GM18508 (cell line): Measurements from ENCODE around the gene PSG7.
"Not testable (repeated sequence)": the region's sequence is repeated elsewhere in the genome, so short reads cannot be mapped to it uniquely, and the experiment has no call there.

Source experiments
- ATAC-seq: cut with Tn5 transposase; IDR thresholded peaks from one replicate; pipeline ENCODE4 v1.9.1; 2021; ENCODE audit warnings: moderate number of reproducible peaks; ENCODE audit not compliant: insufficient read depth, unreplicated experiment

PSG7 gene

DNA sequence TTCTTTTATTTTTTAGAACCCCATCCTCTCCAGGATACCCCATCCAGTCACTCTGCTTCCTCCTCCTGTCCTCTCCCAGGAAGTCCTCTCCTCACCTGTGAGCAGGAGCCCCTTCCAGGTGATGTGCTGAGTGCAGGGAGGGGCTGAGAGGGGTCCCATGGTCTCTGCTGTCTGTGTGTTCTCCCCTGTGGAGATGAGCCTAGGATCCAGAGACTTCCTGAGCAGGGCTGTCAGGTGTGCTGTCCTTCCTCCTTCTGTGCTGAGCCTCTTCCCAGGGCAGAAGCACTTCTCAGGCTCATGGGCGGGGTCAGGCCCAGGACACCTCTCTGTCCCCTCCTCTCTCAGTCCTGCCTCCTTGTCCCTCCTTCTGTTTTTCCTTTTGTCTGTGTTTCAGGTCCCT lies 19.4 kb downstream of the PSG7 start, which contains the start of gene PSG6:
PSG6 (minus strand) TSS at position 261 of the 400 bp plus-strand sequence; CDS start at position 159, 102 bp downstream.
- not testable (repeated sequence) for ATAC-seq

DNA sequence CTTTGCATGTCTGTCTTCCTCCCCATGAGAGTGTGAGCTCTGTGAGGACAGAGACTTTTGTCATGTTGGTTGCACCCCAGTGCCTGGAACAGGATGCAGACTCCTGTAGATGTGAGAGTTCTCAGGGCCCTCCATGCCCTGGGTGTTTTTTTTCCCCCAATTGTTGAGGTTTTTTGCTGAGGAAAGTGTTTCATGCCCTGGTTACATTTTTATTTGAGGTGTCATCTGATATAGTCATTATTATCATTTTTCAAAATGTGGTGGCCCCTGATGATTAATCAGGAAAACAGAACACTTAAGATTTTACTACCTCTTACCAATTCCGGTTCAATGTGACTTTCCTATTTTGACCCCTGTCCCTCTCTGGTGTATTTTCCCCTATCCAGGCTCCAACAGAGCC lies 20.1 kb downstream of the PSG7 start:
- not testable (repeated sequence) for ATAC-seq

DNA sequence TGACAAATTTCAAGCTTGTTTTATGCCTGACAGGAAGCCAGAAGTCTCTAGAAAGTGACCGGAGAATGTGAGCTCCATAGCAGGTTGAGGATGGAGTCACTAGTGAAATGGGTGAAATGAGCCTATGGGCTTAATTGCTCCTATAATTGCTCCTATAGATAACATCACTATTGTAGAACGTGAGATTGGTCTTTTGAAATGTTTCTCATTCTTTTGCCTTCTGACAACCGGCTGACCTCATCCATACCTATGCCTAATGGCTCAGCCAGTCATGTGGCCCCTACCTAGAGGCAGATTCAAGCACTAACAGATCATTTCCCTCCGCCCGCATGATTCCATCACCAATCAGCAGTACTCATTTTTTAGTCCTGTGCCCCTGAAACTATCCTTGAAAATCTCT lies 23.5 kb downstream of the PSG7 start:
- ATAC-seq: not testable (repeated sequence)

DNA sequence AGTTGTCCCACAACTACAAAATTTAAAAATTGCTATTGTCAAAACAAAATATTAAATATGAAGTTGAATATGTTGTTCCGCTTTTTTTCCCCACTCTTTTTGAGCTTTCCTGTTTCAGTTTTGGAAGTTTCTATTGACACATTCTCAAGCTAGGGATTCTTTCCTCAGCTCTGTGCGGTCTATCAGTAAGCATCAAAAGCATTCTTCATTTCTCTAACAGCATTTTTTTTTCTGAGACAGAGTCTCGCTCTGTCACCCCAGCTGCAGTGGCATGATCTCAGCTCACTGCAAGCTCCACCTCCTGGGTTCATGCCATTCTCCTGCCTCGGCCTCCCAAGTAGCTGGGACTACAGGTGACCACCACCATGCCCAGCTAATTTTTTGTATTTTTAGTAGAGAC lies 24.1 kb downstream of the PSG7 start:
- not testable (repeated sequence) for ATAC-seq

DNA sequence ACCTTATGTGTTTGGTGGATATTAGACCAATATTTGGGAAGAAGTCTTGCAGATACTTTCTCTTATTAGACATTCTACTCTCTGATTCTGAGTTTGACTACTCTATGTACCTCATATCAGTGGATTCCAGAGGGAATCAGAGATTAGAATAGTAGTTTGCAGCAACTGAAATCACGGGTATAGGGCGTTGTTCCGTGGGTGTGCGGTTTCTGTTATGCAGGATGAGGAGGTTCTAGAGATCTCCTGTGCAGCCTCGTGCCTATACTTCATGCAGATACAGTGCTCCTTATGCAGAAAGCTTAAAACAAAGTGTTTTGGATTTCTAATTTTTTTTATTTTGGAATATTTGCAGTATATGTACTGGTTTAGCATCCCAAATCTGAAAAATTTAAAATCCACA lies 25.3 kb downstream of the PSG7 start:
- ATAC-seq: not testable (repeated sequence)

DNA sequence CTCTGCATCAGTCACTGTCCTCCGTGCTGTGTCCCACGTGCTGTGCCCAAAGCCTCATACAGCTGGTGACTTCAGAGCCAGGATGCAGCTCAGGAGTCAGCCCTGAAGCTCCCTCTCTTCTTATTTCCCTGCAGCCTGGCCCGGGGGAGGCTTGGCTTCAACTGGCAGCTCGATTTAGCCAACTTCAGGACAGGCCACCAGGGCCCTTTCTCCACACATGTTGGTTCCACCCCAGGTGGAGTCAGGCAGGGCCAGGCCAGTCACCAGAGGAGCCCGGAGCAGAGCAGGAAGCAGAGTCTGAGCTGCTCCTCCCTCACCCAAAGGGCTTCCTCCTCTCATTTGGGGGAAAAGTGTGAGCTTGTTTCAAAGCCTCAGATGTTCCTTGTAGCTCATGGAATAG lies 30.8 kb downstream of the PSG7 start:
- ATAC-seq: not testable (repeated sequence)

DNA sequence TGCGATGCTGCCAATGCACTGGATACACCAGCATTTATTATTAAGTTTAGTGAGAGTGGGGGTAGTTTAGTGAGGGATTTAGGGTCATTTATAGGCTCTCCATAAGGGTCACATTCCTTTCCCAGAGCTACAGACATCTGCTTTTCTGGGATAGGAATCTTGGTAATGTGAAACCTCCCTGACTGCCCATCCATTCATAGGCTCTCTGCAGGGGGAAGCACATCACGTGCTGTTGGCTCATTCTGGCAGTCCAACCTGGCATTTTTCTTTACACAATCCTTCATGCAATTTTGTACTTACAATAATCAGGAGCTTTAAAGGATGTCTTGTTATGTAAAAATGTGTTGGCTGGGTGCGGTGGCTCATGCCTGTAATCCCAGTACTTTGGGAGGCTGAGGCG lies 36.4 kb downstream of the PSG7 start:
- ATAC-seq: not testable (repeated sequence)

DNA sequence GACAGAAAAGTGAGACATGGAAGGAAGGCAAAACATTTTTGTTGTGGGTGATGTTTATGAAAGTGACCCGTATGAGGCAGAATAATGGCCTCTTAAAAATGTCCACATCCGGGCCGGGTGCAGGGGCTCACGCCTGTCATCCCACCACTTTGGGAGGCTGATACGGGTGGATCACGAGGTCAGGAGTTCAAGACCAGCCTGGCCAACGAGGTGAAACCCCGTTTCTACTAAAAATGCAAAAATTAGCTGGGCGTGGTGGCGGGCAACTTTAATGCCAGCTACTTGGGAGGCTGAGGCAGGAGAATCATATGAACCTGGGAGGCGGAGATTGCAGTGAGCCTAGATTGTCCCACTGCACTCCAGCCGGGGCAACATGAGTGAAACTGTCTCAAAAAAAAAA lies 37.3 kb downstream of the PSG7 start:
- ATAC-seq: not testable (repeated sequence)

DNA sequence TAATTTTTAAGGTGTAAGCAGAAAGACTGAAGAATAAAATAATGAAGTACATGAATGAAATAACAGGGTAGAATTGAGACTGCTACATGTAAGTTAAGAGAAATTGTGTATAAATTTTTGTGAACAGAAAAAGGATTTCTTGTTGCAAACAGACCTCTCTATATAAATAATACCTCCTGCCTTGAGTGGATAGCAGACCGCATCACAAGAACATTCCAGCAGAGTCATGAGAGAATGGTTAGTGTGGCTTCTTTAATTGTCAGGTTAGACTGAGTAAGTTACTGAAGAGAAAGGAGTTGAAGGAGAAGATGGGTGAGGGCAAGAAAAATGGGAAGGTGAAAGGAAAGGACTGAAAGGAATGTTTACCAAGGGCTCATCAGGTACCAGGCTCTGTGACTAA lies 37.9 kb downstream of the PSG7 start:
- not testable (repeated sequence) for ATAC-seq

DNA sequence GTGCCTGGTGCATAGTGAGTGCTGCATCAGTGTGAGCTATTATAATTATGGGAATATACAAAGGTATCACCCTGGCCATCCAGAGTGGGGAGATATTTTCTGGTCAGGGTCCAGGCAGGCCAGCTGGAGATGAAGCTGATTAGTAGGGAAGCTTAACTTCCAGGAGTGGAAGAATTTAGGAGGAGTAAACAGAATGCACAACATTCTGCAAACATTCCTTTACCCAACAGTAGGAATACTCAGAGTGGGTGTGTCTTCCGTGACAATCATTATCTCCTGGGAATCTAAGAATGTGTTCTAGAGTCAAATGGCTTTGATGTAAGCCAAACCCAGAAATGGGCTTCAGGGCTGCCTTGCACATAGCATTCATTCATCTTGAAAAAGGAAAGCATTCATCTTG lies 38.4 kb downstream of the PSG7 start:
- not testable (repeated sequence) for ATAC-seq

DNA sequence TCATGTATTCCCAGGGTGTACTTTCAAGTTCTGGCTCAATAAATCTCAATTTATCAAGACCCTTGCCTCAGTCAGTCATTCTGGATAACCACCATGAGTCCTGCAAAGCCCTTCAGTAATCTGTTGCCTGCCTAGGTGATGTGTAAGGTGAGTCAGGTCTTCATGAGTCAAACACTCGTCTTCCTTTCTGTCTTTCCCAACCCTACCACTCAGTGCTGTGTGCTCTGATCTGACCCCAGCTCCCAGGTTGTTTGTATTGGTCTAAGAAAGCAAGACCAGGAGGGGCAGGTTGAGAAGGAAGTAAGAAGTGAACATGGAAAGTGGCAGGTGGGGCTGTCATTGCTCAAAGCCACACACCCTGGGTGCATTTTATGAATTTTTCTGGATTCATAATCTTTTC lies 39.3 kb downstream of the PSG7 start:
- ATAC-seq: not testable (repeated sequence)

DNA sequence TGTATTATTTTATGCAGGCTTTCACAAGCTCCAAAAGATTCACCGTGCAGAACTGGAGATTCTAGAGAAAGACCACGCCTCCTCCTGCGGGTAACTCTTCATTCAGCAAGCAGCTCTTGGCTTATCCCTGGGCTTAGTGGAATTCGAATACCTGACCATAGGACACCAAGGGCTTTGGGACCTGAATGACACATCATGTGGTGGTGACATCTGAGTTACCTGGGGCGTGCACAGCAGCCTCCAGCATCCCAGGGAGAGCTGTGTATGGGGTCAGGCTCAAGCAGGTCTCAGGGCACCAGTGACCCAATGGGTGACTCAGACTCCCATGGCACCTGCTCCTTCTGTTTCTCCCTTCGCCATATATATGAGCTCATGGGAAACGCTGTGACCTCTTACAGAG lies 46.6 kb downstream of the PSG7 start:
- ATAC-seq: not testable (repeated sequence)

DNA sequence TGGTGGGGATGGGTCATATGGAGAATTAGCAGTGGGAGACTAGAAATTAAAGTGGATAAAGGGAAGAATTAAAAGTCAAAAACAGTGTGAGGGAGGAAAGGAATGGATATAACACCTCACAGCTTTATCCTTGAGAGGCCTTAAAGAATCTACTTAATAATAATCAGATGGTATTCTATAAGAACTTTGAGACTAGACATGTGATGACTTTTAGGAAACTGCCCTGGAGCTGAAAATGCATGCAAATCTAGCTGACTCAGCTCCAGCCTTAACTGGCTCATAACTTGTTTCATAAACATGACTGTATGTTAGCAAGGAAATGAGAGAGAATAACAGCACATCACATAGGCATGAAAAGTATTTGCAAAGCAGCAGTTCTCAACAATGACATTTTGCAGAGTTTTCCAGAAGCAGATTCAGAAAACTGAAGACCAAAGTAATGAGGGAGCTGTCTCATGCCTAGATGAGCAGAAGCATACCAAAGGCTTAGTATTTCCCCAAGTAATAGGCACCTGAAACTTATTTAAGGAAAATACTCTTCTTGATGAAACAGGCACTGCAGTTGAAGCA lies 49.0 kb downstream of the PSG7 start:
- ATAC-seq: not testable (repeated sequence)

DNA sequence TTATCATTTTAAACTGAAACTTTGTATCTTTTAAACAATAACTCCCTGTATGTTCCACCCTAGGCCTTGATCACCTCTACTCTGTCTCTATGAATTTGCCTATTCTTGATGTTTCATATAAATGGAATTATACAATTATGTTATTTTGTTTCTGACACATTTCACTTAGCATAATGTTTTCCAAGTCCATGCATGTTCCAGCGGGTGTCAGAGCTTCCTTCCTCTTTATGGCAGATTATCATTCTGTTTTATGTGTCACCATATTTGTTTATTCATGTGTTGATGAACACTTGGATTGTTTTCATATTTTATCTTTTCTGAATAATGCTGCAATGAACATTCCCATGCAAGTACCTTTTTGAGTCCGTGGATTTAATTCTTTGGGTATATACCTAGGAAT lies 54.3 kb downstream of the PSG7 start:
- ATAC-seq: not testable (repeated sequence)

DNA sequence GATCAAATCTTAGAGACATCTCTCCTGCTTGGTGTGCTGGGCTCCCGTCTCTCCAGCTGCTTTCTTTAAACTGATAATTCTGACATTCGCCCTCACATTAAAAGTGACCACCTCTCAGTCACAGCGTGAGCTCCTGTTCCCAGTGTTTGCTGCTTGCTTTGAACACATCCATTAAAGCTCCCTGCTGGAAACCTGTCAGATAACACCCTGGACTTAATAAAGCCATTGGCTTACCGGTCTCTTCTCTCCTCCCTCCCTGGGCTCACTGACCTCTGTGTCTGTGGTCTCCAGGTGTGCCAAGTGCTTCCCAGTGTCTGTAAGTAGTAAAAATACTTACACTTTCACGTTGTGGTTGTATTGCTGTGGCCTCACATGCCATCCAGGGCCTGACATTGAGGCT lies 55.0 kb downstream of the PSG7 start:
- not testable (repeated sequence) for ATAC-seq

DNA sequence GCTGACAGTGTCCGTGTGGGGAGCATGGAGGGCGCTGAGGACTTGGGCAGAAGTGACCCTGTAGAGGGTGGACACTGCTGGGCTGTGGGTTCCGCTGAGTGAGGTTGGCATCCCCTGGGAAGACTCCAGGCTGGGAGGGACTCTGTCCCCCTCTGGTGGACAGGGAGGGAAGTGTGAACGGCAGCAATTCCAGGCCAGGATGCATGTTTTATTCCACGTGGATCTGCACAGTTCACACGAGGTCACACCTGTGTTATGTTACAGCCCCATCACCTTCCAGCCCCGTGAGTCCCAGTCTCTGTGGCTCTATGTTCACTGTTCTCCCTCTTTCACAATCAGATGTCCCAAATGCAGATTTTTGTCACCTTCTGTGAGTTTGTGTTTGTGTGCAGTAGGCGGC lies 55.7 kb downstream of the PSG7 start:
- not testable (repeated sequence) for ATAC-seq

DNA sequence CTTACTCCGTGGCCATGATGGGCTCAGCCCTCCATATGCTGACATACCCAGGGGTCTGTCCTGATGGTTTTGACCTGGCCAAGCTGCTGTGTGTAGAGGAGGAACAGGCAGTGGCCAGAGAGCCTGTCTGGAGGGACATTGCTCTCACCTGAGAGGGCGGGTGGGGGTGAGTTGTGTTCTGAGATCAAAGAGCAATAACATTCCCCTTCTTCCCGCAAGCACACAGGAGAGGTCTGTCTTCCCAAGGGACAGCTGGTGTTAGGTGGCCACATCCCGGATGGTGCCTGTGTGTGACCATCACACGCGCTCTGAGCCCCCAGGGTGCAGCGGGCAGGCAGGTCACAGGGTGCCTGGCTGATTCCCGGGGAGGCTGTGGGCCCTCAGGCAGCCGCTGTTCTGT lies 56.4 kb downstream of the PSG7 start:
- not testable (repeated sequence) for ATAC-seq

DNA sequence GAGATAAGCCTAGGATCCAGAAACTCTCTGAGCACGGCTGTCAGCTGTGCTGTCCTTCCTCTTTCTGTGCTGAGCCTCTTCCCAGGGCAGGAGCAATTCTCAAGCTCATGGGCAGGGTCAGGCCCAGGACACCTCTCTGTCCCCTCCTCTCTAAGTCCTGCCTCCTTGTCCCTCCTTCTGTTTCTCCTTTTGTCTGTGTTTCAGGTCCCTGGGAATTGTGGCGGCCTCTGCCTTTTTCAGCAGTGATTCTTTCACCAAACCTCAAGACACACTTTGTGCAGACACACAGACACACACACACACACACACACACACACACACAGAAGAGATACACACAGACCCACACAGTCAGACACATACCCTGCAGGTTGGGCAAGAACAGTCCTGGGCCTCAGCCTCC lies 57.4 kb downstream of the PSG7 start, which contains the start of gene PSG1:
PSG1 (minus strand) TSS at position 101 of the 400 bp plus-strand sequence. CDS start 132 bp downstream, outside the sequence.
- no peak for ATAC-seq

DNA sequence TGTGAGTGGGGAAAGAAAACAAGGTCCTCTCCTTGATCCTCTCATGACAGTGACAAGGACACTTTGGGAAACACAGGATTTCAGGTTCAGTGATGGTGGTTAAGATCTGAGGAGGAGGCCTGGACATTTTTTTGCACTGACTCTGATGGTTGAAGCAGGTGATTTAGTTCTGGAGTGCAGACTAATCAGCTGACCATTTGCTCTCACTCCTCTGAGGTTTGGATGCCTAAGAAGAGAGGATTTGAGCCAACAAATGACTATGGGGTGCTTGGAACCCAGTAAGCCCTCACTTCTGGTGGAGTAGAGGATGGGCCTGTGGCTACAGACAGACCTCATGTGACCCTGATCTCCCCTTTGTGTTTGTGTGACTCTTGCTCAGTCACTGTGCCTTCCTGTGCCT lies 60.4 kb downstream of the PSG7 start:
- not testable (repeated sequence) for ATAC-seq

DNA sequence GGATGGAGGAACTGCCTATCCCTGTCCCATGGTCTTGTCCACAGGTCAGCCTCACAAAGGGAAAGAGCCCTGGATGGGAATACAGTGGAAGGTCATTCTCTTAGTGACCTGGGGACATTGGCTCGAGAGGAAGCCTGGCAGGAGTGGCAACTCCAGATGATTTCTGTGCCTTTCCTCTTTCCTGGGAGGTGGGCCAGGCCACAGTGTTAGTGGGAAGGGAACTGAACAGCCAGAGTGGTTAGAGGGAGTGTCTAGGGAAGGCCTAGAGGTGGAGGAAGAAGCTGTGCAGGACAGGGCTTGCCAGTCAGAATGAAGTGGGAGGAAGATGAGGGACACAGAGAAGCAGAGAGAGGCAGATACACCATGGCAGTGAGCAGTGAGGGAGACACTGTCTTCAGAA lies 61.1 kb downstream of the PSG7 start:
- not testable (repeated sequence) for ATAC-seq

DNA sequence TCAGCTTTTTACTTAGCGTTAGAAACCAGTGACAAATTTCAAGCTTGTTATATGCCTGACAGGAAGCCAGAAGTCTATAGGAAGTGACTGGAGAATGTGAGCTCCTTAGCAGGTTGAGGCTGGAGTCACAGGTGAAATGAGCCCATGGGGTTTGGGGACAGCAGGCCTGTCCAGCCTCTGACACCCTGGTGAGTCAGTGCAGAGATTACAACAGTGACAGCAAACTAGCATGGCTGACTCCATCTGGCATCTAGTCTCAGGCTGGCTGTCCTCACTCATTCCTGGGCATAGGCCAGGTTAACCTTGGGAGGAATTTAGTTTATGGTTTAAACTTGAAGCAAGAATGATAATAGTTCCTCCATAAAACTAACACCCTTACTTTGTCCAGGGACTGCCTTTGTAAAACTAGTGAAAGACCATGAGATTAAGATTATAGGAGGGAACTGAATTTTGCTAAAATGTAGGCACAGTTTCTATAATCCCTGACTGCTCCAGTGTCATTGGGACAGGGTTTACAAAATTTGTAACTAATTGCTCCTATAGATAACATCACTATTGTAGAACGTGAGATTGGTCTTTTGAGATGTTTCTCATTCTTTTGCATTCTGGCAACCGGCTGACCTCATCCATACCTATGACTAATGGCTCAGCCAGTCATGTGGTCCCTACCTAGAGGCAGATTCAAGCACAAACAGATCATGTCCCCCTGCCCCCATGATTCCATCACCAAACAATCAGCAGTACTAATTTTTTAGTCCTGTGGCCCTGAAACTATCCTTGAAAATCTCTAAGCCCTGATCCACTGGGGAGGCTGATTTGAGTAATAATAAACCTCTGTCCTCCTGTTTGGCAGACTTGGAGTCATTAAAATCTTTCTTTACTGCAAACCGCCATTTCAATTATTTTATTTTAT lies 61.9 kb downstream of the PSG7 start:
- ATAC-seq: not testable (repeated sequence)
